Activated CD4-positive, alpha-beta T cell treated with anti-CD3 and anti-CD28 coated beads, Interleukin-2, amount 50 U/mL, for 48 hours (primary cell): ENCODE data around the gene PTH1R.

Experiments used
- DNase-seq, 2 experiments: peaks; one replicate each; pipeline ENCODE4 v3.0.0-alpha.2; 2020

PTH1R gene

GRCh38 chr3:46934072-46934471, 56.6 kb downstream of the PTH1R start:
- no peak for DNase-seq

GRCh38 chr3:46934498-46935167, 57.1 kb downstream of the PTH1R start:
- DNase-seq, result no peak

- no peak for DNase-seq
Measured at GRCh38 chr3:46935168-46935858, 57.8 kb downstream of the PTH1R start.

GRCh38 chr3:46935989-46936558, 58.6 kb downstream of the PTH1R start:
- no peak for DNase-seq

GRCh38 chr3:46936733-46937250, 59.3 kb downstream of the PTH1R start:
- DNase-seq, result no peak

- no peak for DNase-seq
Measured at GRCh38 chr3:46938118-46938517, 60.6 kb downstream of the PTH1R start.

- DNase-seq, result no peak
Measured at GRCh38 chr3:46939578-46940445, 62.3 kb downstream of the PTH1R start.

- no peak for DNase-seq
Measured at GRCh38 chr3:46942076-46942475, 64.6 kb downstream of the PTH1R start.

- DNase-seq, result no peak
Measured at GRCh38 chr3:46942481-46943236, 65.1 kb downstream of the PTH1R start.

- no peak for DNase-seq
Measured at GRCh38 chr3:46943237-46944187, 66.0 kb downstream of the PTH1R start.

- no peak for DNase-seq
Measured at GRCh38 chr3:46944191-46944590, 66.7 kb downstream of the PTH1R start.

- no peak for DNase-seq
Measured at GRCh38 chr3:46946416-46946815, 68.9 kb downstream of the PTH1R start.

- peak; percentile 65 to 72 for DNase-seq
Measured at GRCh38 chr3:46946856-46947545, 69.5 kb downstream of the PTH1R start.

- DNase-seq, result no peak
Measured at GRCh38 chr3:46947546-46947901, 70.0 kb downstream of the PTH1R start.

GRCh38 chr3:46947981-46948791, 70.7 kb downstream of the PTH1R start:
- DNase-seq, result peak; percentile 63 to 77

- DNase-seq, result peak; percentile 23 to 28
Measured at GRCh38 chr3:46948830-46949671, 71.5 kb downstream of the PTH1R start.

- no peak for DNase-seq
Measured at GRCh38 chr3:46950177-46950576, 72.7 kb downstream of the PTH1R start.

- no peak for DNase-seq
Measured at GRCh38 chr3:46950650-46951241, 73.2 kb downstream of the PTH1R start.
